Bronchus fibroblast of lung (primary cell): ENCODE results near the gene FOXRED2. TPM values are rescaled to one million over a fixed set of nuclear protein-coding genes. Genes with fewer than 3 reads are reported as not detected.

Experiments
- total RNA-seq: library from RNA; depleted of rRNA; stranded (reverse); fragments of >200 nt; gene quantifications from 2 replicates; pipeline ENCODE4 v1.2.3, GENCODE V29; 2015

Gene FOXRED2
- 5.2 and 6.1 TPM in 2 replicates for total RNA-seq

DNA sequence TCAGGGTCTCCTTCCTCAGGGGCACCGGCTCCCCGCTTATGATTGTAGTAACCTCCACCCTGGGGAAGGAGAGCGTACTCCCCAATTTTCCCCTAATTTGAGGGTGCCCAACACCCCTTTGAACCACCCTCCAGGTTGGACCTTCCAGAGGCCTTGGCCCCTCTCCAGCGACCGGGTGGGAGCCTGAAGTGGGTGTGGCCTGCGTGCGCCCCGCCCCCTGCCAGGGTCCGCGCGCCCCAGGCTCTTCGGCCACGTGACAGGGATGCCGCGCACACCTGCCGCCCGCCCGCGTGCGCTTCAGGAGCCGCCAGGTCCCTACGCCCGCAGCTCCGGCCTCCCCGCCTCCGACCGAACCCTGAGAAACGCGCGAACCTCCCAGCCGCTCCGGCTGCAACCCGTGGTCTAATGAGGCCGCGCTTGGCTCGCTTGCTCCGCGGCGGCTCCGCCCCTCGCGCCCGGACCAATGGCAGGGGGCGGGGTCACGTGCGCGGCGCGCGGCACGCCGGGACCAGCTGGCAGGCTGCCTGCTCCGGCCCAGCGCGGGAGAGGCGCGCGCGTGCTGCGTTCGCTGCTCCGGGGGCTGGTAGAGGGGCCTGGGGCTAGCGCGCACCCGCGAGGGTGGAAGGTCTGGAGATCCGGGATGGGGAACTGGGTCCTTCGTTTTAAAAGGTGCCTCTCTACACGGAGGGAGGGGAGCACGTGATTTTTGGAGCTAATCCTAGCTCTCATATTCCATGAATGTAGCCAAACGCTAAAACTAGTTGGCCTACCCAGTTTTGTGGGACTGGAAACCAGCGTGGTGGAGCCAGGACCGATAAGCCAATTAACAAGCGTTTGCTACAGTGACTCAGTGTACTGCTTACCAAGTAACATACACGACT lies at the start of gene FOXRED2:
TSS of gene FOXRED2 (minus strand) at position 404 of the 881 bp plus-strand sequence. CDS start 618 bp downstream, outside the sequence.

DNA sequence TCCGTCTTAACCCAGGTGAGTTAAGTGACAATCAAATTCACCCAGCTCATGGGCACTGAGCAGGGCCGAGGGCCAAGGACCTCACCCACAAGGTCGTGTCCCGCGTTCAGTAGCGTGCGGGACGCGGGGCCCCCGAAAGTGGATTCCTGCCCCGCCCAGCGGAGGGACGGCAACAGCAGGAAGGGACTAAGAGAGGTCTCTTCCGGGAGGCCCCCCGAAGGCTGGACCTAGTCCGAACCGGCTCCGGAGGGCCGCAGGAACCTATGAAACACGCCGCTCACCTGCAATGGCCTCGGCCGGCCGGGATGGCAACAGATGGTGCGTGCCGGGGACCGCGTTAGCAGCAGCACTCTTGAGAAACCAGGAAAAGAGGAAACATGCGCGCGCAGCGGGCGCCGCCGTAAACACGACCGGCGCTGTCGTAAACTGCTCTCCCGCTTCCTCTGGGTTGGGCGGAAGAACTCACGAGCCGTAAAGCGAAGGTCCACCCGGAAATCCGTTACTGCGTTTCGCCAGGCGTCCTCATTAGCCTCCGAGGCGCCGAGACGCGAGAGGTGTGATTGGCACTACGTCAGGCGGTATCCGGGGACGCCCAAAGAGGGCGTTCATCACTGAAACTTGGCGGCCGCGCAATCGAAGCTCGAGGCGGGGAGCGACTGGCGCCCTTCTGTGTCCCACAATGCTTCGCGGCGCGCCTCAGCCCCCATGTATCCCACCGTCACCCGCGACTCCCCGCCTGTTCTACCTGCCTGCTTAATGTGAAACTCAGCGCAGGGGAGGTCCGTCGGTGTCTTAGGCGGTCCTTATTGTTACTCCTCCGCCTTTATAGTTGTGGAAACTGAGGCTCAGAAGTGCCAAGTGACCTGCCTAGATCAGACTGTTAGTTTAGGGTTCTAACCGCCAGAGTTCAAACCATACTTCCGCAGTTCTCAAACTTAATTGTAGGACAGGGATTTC lies 22.2 kb upstream of the FOXRED2 start, which contains the start of gene EIF3D:
TSS of gene EIF3D (minus strand) at position 372 of the 957 bp plus-strand sequence. CDS start 3,045 bp downstream, outside the sequence.

DNA sequence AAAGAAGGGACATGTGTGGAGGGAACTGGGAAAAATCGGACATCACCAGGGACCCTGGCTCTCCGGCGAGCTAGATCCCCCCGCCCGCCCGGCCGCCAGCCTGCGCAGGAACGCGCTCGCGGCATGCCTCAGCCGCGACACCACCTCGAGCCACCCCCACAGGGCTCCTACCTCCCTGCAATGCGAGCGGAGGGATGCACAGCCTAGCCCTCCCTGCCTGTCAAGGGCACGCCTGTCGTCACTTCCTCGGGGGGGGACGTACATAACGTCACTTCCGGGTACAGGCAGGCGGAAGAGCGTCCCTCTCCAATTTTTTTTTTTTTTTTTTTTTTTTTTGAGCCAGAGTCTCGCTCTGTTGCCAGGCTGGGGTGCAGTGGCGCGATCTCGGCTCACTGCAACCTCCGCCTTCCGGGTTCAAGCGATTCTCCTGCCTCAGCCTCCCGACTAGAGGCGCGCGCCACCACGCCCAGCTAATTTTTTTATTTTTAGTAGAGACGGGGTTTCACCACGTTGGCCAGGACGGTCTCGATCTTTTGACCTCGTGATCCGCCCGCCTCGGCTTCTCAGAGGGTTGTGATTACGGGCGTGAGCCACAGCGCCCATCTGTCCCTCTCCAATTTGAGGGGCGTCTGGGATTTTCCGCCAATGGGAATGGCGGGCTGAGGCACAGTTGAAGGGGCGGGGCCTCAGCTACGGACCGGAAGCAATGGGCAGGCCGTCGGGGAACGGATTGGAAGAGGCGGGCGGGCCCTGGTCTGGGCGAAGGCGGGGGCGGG lies 25.3 kb downstream of the FOXRED2 start, which contains the start of gene TXN2:
TSS of gene TXN2 (minus strand) at position 248 of the 776 bp plus-strand sequence. CDS start 803 bp downstream, outside the sequence.

Other genes with a start within 250 kb of the FOXRED2 start
- gene MYH9, start 119.1 kb downstream of the FOXRED2 start, total RNA-seq: 399 and 411 TPM in 2 replicates
- 76.7 and 82.7 TPM in 2 replicates for gene TXN2, start 25.4 kb downstream of the FOXRED2 start, total RNA-seq
- gene EIF3D, start 22.1 kb upstream of the FOXRED2 start, total RNA-seq: 443 and 459 TPM in 2 replicates
- gene CACNG2, start 196.7 kb upstream of the FOXRED2 start, total RNA-seq: not detected in 2 replicates